SK-N-SH treated with all-trans-retinoic acid at 6 μM for 48 hours (cell line): ENCODE measurements around the gene ST8SIA3.

Experiments used
- ATAC-seq: fragments of 200-7000 bp; cut with Tn5 transposase; 3 replicates; pipeline ENCODE4 v1.9.1; 2020; ENCODE audit warnings: mild to moderate bottlenecking, moderate library complexity
- ARNTL ChIP-seq: fragments of 450-650 bp; formaldehyde crosslinking; IDR thresholded peaks from 2 replicates; pipeline ENCODE4 v1.5.0; 2020; ENCODE audit warnings: low read depth, mild to moderate bottlenecking, moderate library complexity, borderline replicate concordance
- BACH2 ChIP-seq: fragments of 250-450 bp; sonication (Bioruptor Pico); IDR thresholded peaks from 2 replicates; pipeline ENCODE4 v1.9.0; 2021; ENCODE audit warnings: mild to moderate bottlenecking, borderline replicate concordance
- CSDC2 ChIP-seq: fragments of 250-450 bp; sonication (Bioruptor Pico); IDR thresholded peaks from 2 replicates; pipeline ENCODE4 v1.5.0; 2020; ENCODE audit warnings: mild to moderate bottlenecking, moderate library complexity
- ESRRG ChIP-seq: fragments of 250-450 bp; sonication (Bioruptor Pico); IDR thresholded peaks from 2 replicates; pipeline ENCODE4 v1.6.1; 2021; ENCODE audit warnings: mild to moderate bottlenecking
- GLIS3 ChIP-seq: fragments of 250-450 bp; sonication (Bioruptor Pico); IDR thresholded peaks from 2 replicates; pipeline ENCODE4 v1.5.0; 2020; ENCODE audit warnings: mild to moderate bottlenecking, moderate library complexity
- ISL1 ChIP-seq: fragments of 250-450 bp; sonication (Bioruptor Pico); IDR thresholded peaks from 2 replicates; pipeline ENCODE4 v2.1.2; 2022; ENCODE audit warnings: mild to moderate bottlenecking, moderate library complexity
- OSR1 ChIP-seq: fragments of 250-450 bp; sonication (Bioruptor Pico); IDR thresholded peaks from 2 replicates; pipeline ENCODE4 v1.8.0; 2022; ENCODE audit warnings: moderate library complexity, mild to moderate bottlenecking, inconsistent platforms
- SNAI2 ChIP-seq: fragments of 250-450 bp; sonication (Bioruptor Pico); IDR thresholded peaks from 2 replicates; pipeline ENCODE4 v1.5.0; 2020; ENCODE audit warnings: mild to moderate bottlenecking, moderate library complexity
- TCF4 ChIP-seq: fragments of 250-450 bp; sonication (Bioruptor Pico); IDR thresholded peaks from 2 replicates; pipeline ENCODE4 v1.8.0; 2021; ENCODE audit warnings: mild to moderate bottlenecking, moderate library complexity, borderline replicate concordance
- TOX ChIP-seq: fragments of 250-450 bp; sonication (Bioruptor Pico); IDR thresholded peaks from 2 replicates; pipeline ENCODE4 v1.8.0; 2021; ENCODE audit warnings: mild to moderate bottlenecking, moderate library complexity, borderline replicate concordance
- ZFP3 ChIP-seq: fragments of 250-450 bp; sonication (Bioruptor Pico); IDR thresholded peaks from 2 replicates; pipeline ENCODE4 v1.5.0; 2020; ENCODE audit warnings: mild to moderate bottlenecking, moderate library complexity
- ZFP30 ChIP-seq: fragments of 450-650 bp; formaldehyde crosslinking; IDR thresholded peaks from 2 replicates; pipeline ENCODE4 v1.5.0; 2022; ENCODE audit warnings: mild to moderate bottlenecking, moderate library complexity
- ZNF565 ChIP-seq: fragments of 450-650 bp; formaldehyde crosslinking; conservative IDR thresholded peaks from 2 replicates; pipeline ENCODE4 v1.5.0; 2020; ENCODE audit warnings: low read depth, mild to moderate bottlenecking, moderate library complexity
- ZNF70 ChIP-seq: fragments of 450-650 bp; formaldehyde crosslinking; IDR thresholded peaks from 2 replicates; pipeline ENCODE4 v1.5.0; 2020; ENCODE audit warnings: mild to moderate bottlenecking, moderate library complexity
- ZNF8 ChIP-seq: fragments of 450-650 bp; formaldehyde crosslinking; IDR thresholded peaks from 2 replicates; pipeline ENCODE4 v1.5.0; 2020; ENCODE audit warnings: mild to moderate bottlenecking, moderate library complexity
- TF ChIP-seq, protein P1 (sequence below): fragments of 250-450 bp; sonication (Bioruptor Pico); IDR thresholded peaks from 2 replicates; pipeline ENCODE4 v1.8.0; 2021; ENCODE audit warnings: low read depth, mild to moderate bottlenecking, moderate library complexity, borderline replicate concordance
- TF ChIP-seq, protein P2 (sequence below): fragments of 250-450 bp; sonication (Bioruptor Pico); IDR thresholded peaks from 2 replicates; pipeline ENCODE4 v1.5.1; 2020; ENCODE audit warnings: low read depth, mild to moderate bottlenecking, moderate library complexity
- TF ChIP-seq, protein P3 (sequence below): fragments of 250-450 bp; sonication (Bioruptor Pico); IDR thresholded peaks from 2 replicates; pipeline ENCODE4 v1.8.0; 2020; ENCODE audit warnings: mild to moderate bottlenecking, moderate library complexity, borderline replicate concordance
- TF ChIP-seq, protein P4 (sequence below): fragments of 250-450 bp; sonication (Bioruptor Pico); IDR thresholded peaks from 2 replicates; pipeline ENCODE4 v1.5.0; 2020; ENCODE audit warnings: mild to moderate bottlenecking, moderate library complexity

Gene ST8SIA3

DNA sequence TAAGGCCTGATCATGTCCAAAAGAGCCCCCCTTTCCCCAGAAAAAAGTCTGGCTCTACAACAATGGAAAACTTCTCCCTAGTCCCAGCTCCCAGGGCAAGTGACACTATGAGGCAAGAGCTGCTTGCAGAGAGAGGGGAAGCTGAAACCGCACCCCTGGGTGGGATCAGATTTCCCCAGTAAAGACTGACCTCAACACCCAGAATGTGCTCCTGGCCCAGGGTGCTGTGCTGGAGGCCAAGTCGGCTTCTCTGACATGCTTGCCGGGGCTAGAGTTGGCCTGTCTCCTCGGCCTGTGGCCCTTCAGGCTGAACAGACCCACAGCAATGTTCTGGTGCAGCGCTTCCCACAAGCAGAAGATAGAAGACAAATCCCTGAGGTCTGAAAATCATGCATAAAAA, 18.4 kb upstream of the ST8SIA3 start:
- no peak for ATAC-seq
- TF ChIP-seq, protein P1, sequence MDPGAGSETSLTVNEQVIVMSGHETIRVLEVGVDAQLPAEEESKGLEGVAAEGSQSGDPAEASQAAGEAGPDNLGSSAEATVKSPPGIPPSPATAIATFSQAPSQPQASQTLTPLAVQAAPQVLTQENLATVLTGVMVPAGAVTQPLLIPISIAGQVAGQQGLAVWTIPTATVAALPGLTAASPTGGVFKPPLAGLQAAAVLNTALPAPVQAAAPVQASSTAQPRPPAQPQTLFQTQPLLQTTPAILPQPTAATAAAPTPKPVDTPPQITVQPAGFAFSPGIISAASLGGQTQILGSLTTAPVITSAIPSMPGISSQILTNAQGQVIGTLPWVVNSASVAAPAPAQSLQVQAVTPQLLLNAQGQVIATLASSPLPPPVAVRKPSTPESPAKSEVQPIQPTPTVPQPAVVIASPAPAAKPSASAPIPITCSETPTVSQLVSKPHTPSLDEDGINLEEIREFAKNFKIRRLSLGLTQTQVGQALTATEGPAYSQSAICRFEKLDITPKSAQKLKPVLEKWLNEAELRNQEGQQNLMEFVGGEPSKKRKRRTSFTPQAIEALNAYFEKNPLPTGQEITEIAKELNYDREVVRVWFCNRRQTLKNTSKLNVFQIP (CRISPR knock-in tag), result no peak
- TF ChIP-seq, protein P2, sequence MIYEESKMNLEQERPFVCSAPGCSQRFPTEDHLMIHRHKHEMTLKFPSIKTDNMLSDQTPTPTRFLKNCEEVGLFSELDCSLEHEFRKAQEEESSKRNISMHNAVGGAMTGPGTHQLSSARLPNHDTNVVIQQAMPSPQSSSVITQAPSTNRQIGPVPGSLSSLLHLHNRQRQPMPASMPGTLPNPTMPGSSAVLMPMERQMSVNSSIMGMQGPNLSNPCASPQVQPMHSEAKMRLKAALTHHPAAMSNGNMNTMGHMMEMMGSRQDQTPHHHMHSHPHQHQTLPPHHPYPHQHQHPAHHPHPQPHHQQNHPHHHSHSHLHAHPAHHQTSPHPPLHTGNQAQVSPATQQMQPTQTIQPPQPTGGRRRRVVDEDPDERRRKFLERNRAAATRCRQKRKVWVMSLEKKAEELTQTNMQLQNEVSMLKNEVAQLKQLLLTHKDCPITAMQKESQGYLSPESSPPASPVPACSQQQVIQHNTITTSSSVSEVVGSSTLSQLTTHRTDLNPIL (CRISPR knock-in tag), result no peak
- TF ChIP-seq TCF4 (CRISPR knock-in tag), result no peak
- TF ChIP-seq, all 23 proteins: peak for 0

DNA sequence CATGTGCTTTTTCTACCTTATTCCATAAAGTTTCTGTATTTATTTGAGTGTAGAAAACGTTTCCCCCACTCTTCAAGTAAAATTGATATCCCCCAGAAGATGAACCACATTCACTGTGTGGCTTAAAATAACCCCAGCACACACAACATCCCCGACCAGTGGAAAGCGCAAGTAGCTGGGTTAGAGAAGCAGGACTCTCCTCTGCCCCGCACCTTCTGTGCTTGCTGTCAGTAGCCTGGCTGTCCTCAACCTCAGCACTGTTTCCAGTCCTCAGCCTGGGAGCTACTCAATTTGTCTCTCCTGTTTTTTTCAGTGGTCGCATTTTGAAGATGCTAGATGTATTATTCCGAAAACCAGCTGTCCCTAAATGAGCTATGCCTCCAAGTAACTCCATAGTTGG, 18.0 kb upstream of the ST8SIA3 start:
- no peak for ATAC-seq
- TF ChIP-seq ESRRG (CRISPR knock-in tag), result no peak
- TF ChIP-seq TCF4 (CRISPR knock-in tag), result no peak
- TF ChIP-seq SNAI2, result no peak
- TF ChIP-seq, protein P3, sequence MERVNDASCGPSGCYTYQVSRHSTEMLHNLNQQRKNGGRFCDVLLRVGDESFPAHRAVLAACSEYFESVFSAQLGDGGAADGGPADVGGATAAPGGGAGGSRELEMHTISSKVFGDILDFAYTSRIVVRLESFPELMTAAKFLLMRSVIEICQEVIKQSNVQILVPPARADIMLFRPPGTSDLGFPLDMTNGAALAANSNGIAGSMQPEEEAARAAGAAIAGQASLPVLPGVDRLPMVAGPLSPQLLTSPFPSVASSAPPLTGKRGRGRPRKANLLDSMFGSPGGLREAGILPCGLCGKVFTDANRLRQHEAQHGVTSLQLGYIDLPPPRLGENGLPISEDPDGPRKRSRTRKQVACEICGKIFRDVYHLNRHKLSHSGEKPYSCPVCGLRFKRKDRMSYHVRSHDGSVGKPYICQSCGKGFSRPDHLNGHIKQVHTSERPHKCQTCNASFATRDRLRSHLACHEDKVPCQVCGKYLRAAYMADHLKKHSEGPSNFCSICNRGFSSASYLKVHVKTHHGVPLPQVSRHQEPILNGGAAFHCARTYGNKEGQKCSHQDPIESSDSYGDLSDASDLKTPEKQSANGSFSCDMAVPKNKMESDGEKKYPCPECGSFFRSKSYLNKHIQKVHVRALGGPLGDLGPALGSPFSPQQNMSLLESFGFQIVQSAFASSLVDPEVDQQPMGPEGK (CRISPR knock-in tag), result no peak
- TF ChIP-seq ZNF8, result no peak
- no peak for TF ChIP-seq BACH2 (CRISPR knock-in tag)
- TF ChIP-seq, protein P1 (CRISPR knock-in tag), result no peak
- no peak for TF ChIP-seq ZFP3 (CRISPR knock-in tag)
- TF ChIP-seq, protein P2 (CRISPR knock-in tag), result no peak

DNA sequence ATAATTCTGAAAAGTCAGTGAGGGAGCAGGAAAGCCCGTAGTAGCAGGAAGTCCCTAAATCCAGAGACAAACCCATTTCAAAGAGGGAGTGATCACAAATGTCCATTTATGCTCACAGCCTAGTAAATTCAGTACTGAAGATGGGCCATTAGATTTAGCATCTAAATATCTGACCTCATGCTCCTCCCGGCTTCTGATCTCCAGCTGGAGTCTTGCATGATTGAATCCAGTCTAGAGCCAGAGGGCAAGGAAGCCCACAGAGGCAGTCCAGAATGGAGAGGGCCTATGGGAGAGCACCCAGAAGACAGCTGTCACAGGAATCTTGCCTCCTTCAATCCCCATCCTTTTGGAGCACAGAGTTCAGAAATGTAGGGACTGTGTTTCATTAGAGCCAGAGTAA, 16.0 kb upstream of the ST8SIA3 start:
- no peak for TF ChIP-seq ARNTL (CRISPR knock-in tag)
- no peak for TF ChIP-seq OSR1 (CRISPR knock-in tag)
- TF ChIP-seq, protein P1 (CRISPR knock-in tag), result no peak
- no peak for TF ChIP-seq TOX (CRISPR knock-in tag)
- TF ChIP-seq, protein P4, sequence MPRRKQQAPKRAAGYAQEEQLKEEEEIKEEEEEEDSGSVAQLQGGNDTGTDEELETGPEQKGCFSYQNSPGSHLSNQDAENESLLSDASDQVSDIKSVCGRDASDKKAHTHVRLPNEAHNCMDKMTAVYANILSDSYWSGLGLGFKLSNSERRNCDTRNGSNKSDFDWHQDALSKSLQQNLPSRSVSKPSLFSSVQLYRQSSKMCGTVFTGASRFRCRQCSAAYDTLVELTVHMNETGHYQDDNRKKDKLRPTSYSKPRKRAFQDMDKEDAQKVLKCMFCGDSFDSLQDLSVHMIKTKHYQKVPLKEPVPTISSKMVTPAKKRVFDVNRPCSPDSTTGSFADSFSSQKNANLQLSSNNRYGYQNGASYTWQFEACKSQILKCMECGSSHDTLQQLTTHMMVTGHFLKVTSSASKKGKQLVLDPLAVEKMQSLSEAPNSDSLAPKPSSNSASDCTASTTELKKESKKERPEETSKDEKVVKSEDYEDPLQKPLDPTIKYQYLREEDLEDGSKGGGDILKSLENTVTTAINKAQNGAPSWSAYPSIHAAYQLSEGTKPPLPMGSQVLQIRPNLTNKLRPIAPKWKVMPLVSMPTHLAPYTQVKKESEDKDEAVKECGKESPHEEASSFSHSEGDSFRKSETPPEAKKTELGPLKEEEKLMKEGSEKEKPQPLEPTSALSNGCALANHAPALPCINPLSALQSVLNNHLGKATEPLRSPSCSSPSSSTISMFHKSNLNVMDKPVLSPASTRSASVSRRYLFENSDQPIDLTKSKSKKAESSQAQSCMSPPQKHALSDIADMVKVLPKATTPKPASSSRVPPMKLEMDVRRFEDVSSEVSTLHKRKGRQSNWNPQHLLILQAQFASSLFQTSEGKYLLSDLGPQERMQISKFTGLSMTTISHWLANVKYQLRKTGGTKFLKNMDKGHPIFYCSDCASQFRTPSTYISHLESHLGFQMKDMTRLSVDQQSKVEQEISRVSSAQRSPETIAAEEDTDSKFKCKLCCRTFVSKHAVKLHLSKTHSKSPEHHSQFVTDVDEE (CRISPR knock-in tag), result no peak
- TF ChIP-seq, protein P3 (CRISPR knock-in tag), result no peak
- no peak for TF ChIP-seq CSDC2 (CRISPR knock-in tag)
- TF ChIP-seq, protein P2 (CRISPR knock-in tag), result no peak
- TF ChIP-seq ZNF565 (CRISPR knock-in tag), result no peak
- no peak for TF ChIP-seq GLIS3 (CRISPR knock-in tag)
- TF ChIP-seq ZFP30, result no peak
- TF ChIP-seq ZNF70, result no peak
- no peak for TF ChIP-seq ISL1 (CRISPR knock-in tag)
- no peak for ATAC-seq
